Neural cell (in vitro differentiated cells): Measurements from ENCODE around the gene RIBC2. TPM values are rescaled to one million over a fixed set of nuclear protein-coding genes. Genes with fewer than 3 reads are reported as not detected.

Experiments
- H2AFZ ChIP-seq: fragments of 200-600, 300-800 bp; sonication (generic), shearing (Covaris generic); 2 replicates; pipeline ENCODE4 v1.6.0; 2014; ENCODE audit warnings: low read depth, mild to moderate bottlenecking, antibody characterized with exemption, low read length, moderate library complexity
- H3F3A ChIP-seq: fragments of 200-600 bp; shearing (Covaris generic); 2 replicates; pipeline ENCODE4 v1.6.1; 2016; ENCODE audit warnings: mild to moderate bottlenecking, moderate library complexity, mixed read lengths, antibody characterized with exemption, low read length; ENCODE audit not compliant: insufficient read depth, poor library complexity, severe bottlenecking
- H3K27ac ChIP-seq: fragments of 200-600, 300-800 bp; sonication (generic), shearing (Covaris generic); 2 replicates; pipeline ENCODE4 v1.5.1; 2014; ENCODE audit warnings: mild to moderate bottlenecking, low read length, moderate library complexity
- H3K27me3 ChIP-seq: fragments of 300-800, 200-600 bp; sonication (generic), shearing (Covaris generic); 2 replicates; pipeline ENCODE4 v1.6.0; 2014; ENCODE audit warnings: mild to moderate bottlenecking, low read depth, low read length, moderate library complexity; ENCODE audit not compliant: insufficient read depth
- H3K36me3 ChIP-seq: fragments of 300-800, 200-600 bp; sonication (generic), shearing (Covaris generic); 2 replicates; pipeline ENCODE4 v1.5.1; 2014; ENCODE audit warnings: mild to moderate bottlenecking, antibody characterized with exemption, low read length, moderate library complexity; ENCODE audit not compliant: insufficient read depth
- H3K4me2 ChIP-seq: fragments of 300-800, 200-600 bp; sonication (generic), shearing (Covaris generic); 2 replicates; pipeline ENCODE4 v1.6.0; 2014; ENCODE audit warnings: mild to moderate bottlenecking, low read length
- H3K4me3 ChIP-seq: fragments of 300-800, 200-600 bp; sonication (generic), shearing (Covaris generic); 2 replicates; pipeline ENCODE4 v1.5.1; 2014; ENCODE audit warnings: mild to moderate bottlenecking, low read length, moderate library complexity
- H3K79me2 ChIP-seq: fragments of 200-600 bp; shearing (Covaris generic); replicated peaks from 2 replicates; pipeline ENCODE4 v1.6.0; 2014; ENCODE audit warnings: mild to moderate bottlenecking, low read length, moderate library complexity; ENCODE audit not compliant: insufficient read depth
- H3K9ac ChIP-seq: fragments of 300-800, 200-600 bp; sonication (generic), shearing (Covaris generic); 2 replicates; pipeline ENCODE4 v1.6.1; 2016; ENCODE audit warnings: mild to moderate bottlenecking, low read length, mixed read lengths
- H3K9me2 ChIP-seq: fragments of 200-600 bp; shearing (Covaris generic); 2 replicates; pipeline ENCODE4 v1.6.1; 2016; ENCODE audit warnings: mild to moderate bottlenecking, low read length, mixed read lengths; ENCODE audit not compliant: insufficient read depth
- H3K9me3 ChIP-seq: fragments of 200-600, 300-800 bp; sonication (generic), shearing (Covaris generic); 2 replicates; pipeline ENCODE4 v1.6.1; 2016; ENCODE audit warnings: mild to moderate bottlenecking, mixed run types, low read length, moderate library complexity, mixed read lengths
- H4K20me1 ChIP-seq: fragments of 200-600 bp; shearing (Covaris generic); 2 replicates; pipeline ENCODE4 v1.6.1; 2016; ENCODE audit warnings: mild to moderate bottlenecking, mixed run types; ENCODE audit not compliant: insufficient read depth
- EP300 ChIP-seq: fragments of 450-650 bp; conservative IDR thresholded peaks from 2 replicates; pipeline ENCODE4 v1.6.1; 2014; ENCODE audit warnings: antibody characterized with exemption, mild to moderate bottlenecking, moderate library complexity; ENCODE audit not compliant: poor library complexity, severe bottlenecking
- EZH2 ChIP-seq: fragments of 200-600, 300-800 bp; shearing (Covaris generic), sonication (generic); IDR thresholded peaks from 2 replicates; pipeline ENCODE4 v1.6.1; 2014; ENCODE audit warnings: antibody characterized with exemption, low read length, borderline replicate concordance, mild to moderate bottlenecking; ENCODE audit not compliant: insufficient read depth, poor library complexity, severe bottlenecking
- MXI1 ChIP-seq: fragments of 450-650 bp; conservative IDR thresholded peaks from 2 replicates; pipeline ENCODE4 v1.6.1; 2014; ENCODE audit warnings: antibody characterized with exemption, mild to moderate bottlenecking; ENCODE audit not compliant: poor library complexity, severe bottlenecking
- POLR2AphosphoS5 ChIP-seq: IDR thresholded peaks from 2 replicates; pipeline ENCODE4 v1.6.1; 2012
- RAD21 ChIP-seq: fragments of 450-650 bp; conservative IDR thresholded peaks from 2 replicates; pipeline ENCODE4 v1.6.1; 2014; ENCODE audit warnings: antibody characterized with exemption, mild to moderate bottlenecking, moderate library complexity
- SMC3 ChIP-seq: fragments of 450-650 bp; conservative IDR thresholded peaks from 2 replicates; pipeline ENCODE4 v1.6.1; 2014; ENCODE audit warnings: antibody characterized with exemption, mild to moderate bottlenecking, moderate library complexity; ENCODE audit not compliant: poor library complexity
- TAF1 ChIP-seq: IDR thresholded peaks from 2 replicates; pipeline ENCODE4 v1.6.1; 2012; ENCODE audit warnings: low read depth
- polyA plus RNA-seq: library from polyadenylated mRNA; depleted of rRNA; stranded (reverse); fragments of >200 nt; gene quantifications from 2 replicates; pipeline ENCODE4 v1.2.3, GENCODE V29; 2014
- TF ChIP-seq, protein P1 (sequence below): IDR thresholded peaks from 2 replicates; pipeline ENCODE4 v1.6.1; 2012; ENCODE audit warnings: borderline replicate concordance
- TF ChIP-seq, protein P2 (sequence below): fragments of 450-650 bp; IDR thresholded peaks from 2 replicates; pipeline ENCODE4 v1.5.1; 2014; ENCODE audit warnings: antibody characterized with exemption, mild to moderate bottlenecking, moderate library complexity; ENCODE audit not compliant: poor library complexity, severe bottlenecking

RIBC2 gene
- polyA plus RNA-seq, 1 donor from 2014 or later: not detected

- H2AFZ ChIP-seq: no peak overlapping the region
- no peaks in the 10 kb centered on the region for H3K36me3 ChIP-seq
- no peaks in the 10 kb centered on the region for H4K20me1 ChIP-seq
Measured at GRCh38 chr22:45472426-45472825, 58.9 kb downstream of the RIBC2 start.

DNA sequence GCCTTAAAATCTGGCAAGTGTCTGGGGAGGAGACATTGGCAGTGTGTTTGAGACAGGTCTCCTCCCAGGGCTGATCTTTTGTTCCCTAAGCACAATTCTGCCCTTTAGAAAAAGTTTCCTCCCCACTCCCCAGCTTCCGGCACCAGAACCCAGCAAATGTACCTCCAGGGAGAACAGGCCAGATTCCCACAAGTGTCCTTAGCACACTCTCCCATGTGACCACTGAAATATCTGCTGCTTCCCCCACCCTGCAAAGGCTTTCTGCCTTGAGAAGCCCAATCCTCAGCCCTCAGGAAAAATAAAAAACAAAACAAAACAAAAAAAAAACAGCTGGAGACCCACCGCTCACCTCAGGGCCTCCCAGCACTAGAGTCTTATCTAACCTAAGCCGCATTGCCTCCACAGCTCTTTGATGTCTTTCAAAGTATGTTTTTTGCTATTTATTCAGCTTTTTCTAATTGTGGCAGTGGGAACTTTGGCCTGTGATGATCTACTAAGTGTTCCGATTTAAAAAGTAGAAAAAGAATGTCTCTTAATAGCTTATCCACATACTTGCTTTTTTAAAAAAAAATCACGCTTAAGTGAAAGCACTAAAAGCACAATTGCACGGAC, 60.2 kb downstream of the RIBC2 start:
- no peaks in the 10 kb centered on the region for H3K9me2 ChIP-seq
- no peak overlapping the region for H3K4me3 ChIP-seq
- no peak overlapping the region for H2AFZ ChIP-seq
- no peaks in the 10 kb centered on the region for H3K27me3 ChIP-seq
- no peak overlapping the region for H3K27ac ChIP-seq
- no peaks in the 10 kb centered on the region for H3F3A ChIP-seq
- no peaks in the 10 kb centered on the region for H3K79me2 ChIP-seq
- no peaks in the 10 kb centered on the region for H3K9me3 ChIP-seq
- no peaks in the 10 kb centered on the region for H3K36me3 ChIP-seq
- H4K20me1 ChIP-seq: no peaks in the 10 kb centered on the region
- no peak overlapping the region for H3K4me2 ChIP-seq
- TF ChIP-seq TAF1 (no peak), SMC3 (no peak), MXI1 (no peak), POLR2AphosphoS5 (no peak), RAD21 (no peak), EZH2 (no peak), EP300 (no peak)
- TF ChIP-seq, protein P1, sequence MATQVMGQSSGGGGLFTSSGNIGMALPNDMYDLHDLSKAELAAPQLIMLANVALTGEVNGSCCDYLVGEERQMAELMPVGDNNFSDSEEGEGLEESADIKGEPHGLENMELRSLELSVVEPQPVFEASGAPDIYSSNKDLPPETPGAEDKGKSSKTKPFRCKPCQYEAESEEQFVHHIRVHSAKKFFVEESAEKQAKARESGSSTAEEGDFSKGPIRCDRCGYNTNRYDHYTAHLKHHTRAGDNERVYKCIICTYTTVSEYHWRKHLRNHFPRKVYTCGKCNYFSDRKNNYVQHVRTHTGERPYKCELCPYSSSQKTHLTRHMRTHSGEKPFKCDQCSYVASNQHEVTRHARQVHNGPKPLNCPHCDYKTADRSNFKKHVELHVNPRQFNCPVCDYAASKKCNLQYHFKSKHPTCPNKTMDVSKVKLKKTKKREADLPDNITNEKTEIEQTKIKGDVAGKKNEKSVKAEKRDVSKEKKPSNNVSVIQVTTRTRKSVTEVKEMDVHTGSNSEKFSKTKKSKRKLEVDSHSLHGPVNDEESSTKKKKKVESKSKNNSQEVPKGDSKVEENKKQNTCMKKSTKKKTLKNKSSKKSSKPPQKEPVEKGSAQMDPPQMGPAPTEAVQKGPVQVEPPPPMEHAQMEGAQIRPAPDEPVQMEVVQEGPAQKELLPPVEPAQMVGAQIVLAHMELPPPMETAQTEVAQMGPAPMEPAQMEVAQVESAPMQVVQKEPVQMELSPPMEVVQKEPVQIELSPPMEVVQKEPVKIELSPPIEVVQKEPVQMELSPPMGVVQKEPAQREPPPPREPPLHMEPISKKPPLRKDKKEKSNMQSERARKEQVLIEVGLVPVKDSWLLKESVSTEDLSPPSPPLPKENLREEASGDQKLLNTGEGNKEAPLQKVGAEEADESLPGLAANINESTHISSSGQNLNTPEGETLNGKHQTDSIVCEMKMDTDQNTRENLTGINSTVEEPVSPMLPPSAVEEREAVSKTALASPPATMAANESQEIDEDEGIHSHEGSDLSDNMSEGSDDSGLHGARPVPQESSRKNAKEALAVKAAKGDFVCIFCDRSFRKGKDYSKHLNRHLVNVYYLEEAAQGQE: no peak
- TF ChIP-seq, protein P2, sequence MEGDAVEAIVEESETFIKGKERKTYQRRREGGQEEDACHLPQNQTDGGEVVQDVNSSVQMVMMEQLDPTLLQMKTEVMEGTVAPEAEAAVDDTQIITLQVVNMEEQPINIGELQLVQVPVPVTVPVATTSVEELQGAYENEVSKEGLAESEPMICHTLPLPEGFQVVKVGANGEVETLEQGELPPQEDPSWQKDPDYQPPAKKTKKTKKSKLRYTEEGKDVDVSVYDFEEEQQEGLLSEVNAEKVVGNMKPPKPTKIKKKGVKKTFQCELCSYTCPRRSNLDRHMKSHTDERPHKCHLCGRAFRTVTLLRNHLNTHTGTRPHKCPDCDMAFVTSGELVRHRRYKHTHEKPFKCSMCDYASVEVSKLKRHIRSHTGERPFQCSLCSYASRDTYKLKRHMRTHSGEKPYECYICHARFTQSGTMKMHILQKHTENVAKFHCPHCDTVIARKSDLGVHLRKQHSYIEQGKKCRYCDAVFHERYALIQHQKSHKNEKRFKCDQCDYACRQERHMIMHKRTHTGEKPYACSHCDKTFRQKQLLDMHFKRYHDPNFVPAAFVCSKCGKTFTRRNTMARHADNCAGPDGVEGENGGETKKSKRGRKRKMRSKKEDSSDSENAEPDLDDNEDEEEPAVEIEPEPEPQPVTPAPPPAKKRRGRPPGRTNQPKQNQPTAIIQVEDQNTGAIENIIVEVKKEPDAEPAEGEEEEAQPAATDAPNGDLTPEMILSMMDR: no peak
- H3K9ac ChIP-seq: no peak overlapping the region

More at GRCh38 chr22:45472426-45472825, 58.9 kb downstream of the RIBC2 start:
- Histone ChIP-seq H3K9ac (no peak overlapping the region), H3K27ac (no peak overlapping the region), H3K27me3 (no peaks in the 10 kb centered on the region), H3K4me2 (no peak overlapping the region), H3K79me2 (no peaks in the 10 kb centered on the region), H3K9me2 (no peaks in the 10 kb centered on the region), H3K9me3 (no peaks in the 10 kb centered on the region), H3K4me3 (no peak overlapping the region), H3F3A (no peaks in the 10 kb centered on the region)
- TF ChIP-seq, protein P2: no peak
- TF ChIP-seq EP300: no peak
- no peak for TF ChIP-seq RAD21
- TF ChIP-seq EZH2: no peak
- no peak for TF ChIP-seq MXI1
- TF ChIP-seq POLR2AphosphoS5: no peak
- TF ChIP-seq, protein P1: no peak
- TF ChIP-seq TAF1: no peak
